OCI-LY7 (cell line): ENCODE results near the gene DR1. TPM values are rescaled to one million over a fixed set of nuclear protein-coding genes. Genes with fewer than 3 reads are reported as not detected.

Source experiments
- BruUV-seq: library from RNA; stranded (reverse); fragments of 400-500 nt; replicated peaks from 2 replicates; lab custom pipeline; 2021; lab: Mats Ljungman, UMichigan
- CTCF ChIA-PET: fragments of 300-600 bp; sonication (Branson Sonifier 250); formaldehyde crosslinking; loops from one replicate; lab custom pipeline; 2022; ENCODE audit warnings: antibody characterized with exemption; ENCODE audit not compliant: unreplicated experiment; lab: Charles Lee
- POLR2A ChIA-PET: fragments of 300-600 bp; sonication (Branson Sonifier 250); formaldehyde crosslinking; loops from one replicate; lab custom pipeline; 2022; ENCODE audit warnings: antibody characterized with exemption; lab: Charles Lee
- DNase-seq: peaks from one replicate; pipeline ENCODE4 v3.0.0-alpha.2; 2015; ENCODE audit warnings: low spot score
- H2AFZ ChIP-seq: fragments of 200-600 bp; sonication (generic), shearing (Covaris generic); 2 replicates; pipeline ENCODE4 v1.6.1; 2014; ENCODE audit warnings: mild to moderate bottlenecking, antibody characterized with exemption, low read length, moderate library complexity
- H3K27ac ChIP-seq: fragments of 200-600 bp; sonication (generic); 2 replicates; pipeline ENCODE4 v1.5.1; 2014; ENCODE audit warnings: mixed run types, low read depth, mild to moderate bottlenecking, moderate library complexity, low read length, inconsistent platforms; ENCODE audit not compliant: poor library complexity, severe bottlenecking
- H3K36me3 ChIP-seq: fragments of 200-600 bp; sonication (generic); 2 replicates; pipeline ENCODE4 v1.6.1; 2014; ENCODE audit warnings: mild to moderate bottlenecking, antibody characterized with exemption, low read length, moderate library complexity, mixed read lengths; ENCODE audit not compliant: insufficient read depth
- H3K4me1 ChIP-seq: fragments of 200-600 bp; sonication (generic); 2 replicates; pipeline ENCODE4 v1.5.1; 2014; ENCODE audit warnings: mild to moderate bottlenecking, low read length; ENCODE audit not compliant: insufficient read depth, poor library complexity, severe bottlenecking
- H3K4me2 ChIP-seq: fragments of 200-600 bp; sonication (generic); 2 replicates; pipeline ENCODE4 v1.6.1; 2014; ENCODE audit warnings: mild to moderate bottlenecking, low read length
- H3K4me3 ChIP-seq: fragments of 200-600 bp; sonication (generic); 2 replicates; pipeline ENCODE4 v1.5.1; 2014; ENCODE audit warnings: mild to moderate bottlenecking, low read depth, low read length; ENCODE audit not compliant: poor library complexity, severe bottlenecking
- H3K79me2 ChIP-seq: fragments of 200-600 bp; sonication (generic); 2 replicates; pipeline ENCODE4 v1.6.1; 2016; ENCODE audit warnings: low read depth, mild to moderate bottlenecking, low read length, moderate library complexity, mixed read lengths; ENCODE audit not compliant: insufficient read depth
- H3K9me2 ChIP-seq: fragments of 200-600 bp; sonication (generic); 2 replicates; pipeline ENCODE4 v1.6.1; 2016; ENCODE audit warnings: mild to moderate bottlenecking, low read length, mixed read lengths; ENCODE audit not compliant: insufficient read depth
- H3K9me3 ChIP-seq: fragments of 200-600 bp; sonication (generic); 2 replicates; pipeline ENCODE4 v1.6.1; 2014; ENCODE audit warnings: mild to moderate bottlenecking, mixed run types, low read length, mixed read lengths
- H4K20me1 ChIP-seq: fragments of 200-600 bp; sonication (generic); 2 replicates; pipeline ENCODE4 v1.6.1; 2014; ENCODE audit warnings: mild to moderate bottlenecking, antibody characterized with exemption, low read length, moderate library complexity, mixed read lengths; ENCODE audit not compliant: insufficient read depth
- CTCF ChIP-seq: fragments of 200-600 bp; sonication (generic); conservative IDR thresholded peaks from 2 replicates; pipeline ENCODE4 v1.5.1; 2014; ENCODE audit warnings: mild to moderate bottlenecking, antibody characterized with exemption, low read length, moderate library complexity, mixed read lengths
- EZH2phosphoT487 ChIP-seq: fragments of 200-600 bp; sonication (generic); IDR thresholded peaks from 2 replicates; pipeline ENCODE4 v1.6.1; 2018; ENCODE audit warnings: low read depth, borderline replicate concordance, mild to moderate bottlenecking, mixed run types, antibody characterized with exemption, low read length, moderate library complexity, mixed read lengths
- intact Hi-C: fragments of 100-400 bp; cut with micrococcal nuclease; formaldehyde crosslinking; loops from one replicate; pipeline ENCODE4 v1.10.0; 2022; ENCODE audit not compliant: unreplicated experiment
- total RNA-seq, 2 experiments: library from RNA; depleted of rRNA in 1 of 2; stranded (reverse); fragments of >200 nt in 1 of 2; shearing (Covaris generic) in 1 of 2; gene quantifications; 2 replicates each; pipeline ENCODE4 v1.2.3, GENCODE V29; 2014 to 2022

The DR1 gene
- total RNA-seq, 2 experiments from 2014 or later = 81.3 to 90.4 TPM

GRCh38 chr1:93353286-93353685 lies 7.6 kb downstream of the DR1 start:
- POLR2A ChIA-PET = interaction anchor here (0.9 to 1.7 kb wide), 3 partner anchors 8 to 18 kb away, joined by 3 to 4 read pairs (median 3); no protein-coding TSS in a partner anchor
- Histone ChIP-seq H3K4me1 (peaks cover 42% of the 10 kb centered on the region), H3K27ac (no peak overlapping the region), H3K4me3 (no peak overlapping the region), H3K79me2 (peaks cover 100% of the 10 kb centered on the region), H4K20me1 (peaks cover 36% of the 10 kb centered on the region), H3K36me3 (peaks cover 97% of the 10 kb centered on the region), H2AFZ (no peak overlapping the region), H3K4me2 (peak overlapping the region; percentile 13; the same call in 1 of the 2 replicates), H3K9me3 (no peaks in the 10 kb centered on the region), H3K9me2 (no peaks in the 10 kb centered on the region)
- no TSS peak for BruUV-seq
- CTCF ChIA-PET = no interaction called here
- intact Hi-C loops = no loop called here
- TF ChIP-seq CTCF (no peak), EZH2phosphoT487 (no peak)
- no peak for DNase-seq

GRCh38 chr1:93354749-93355148 lies 9.0 kb downstream of the DR1 start:
- ChIA-PET POLR2A (interaction anchor here (0.6 to 0.8 kb wide), 3 partner anchors 10 to 29 kb away, joined by 3 to 5 read pairs (median 3); partner anchors contain the start of gene DR1), CTCF (no interaction called here)
- BruUV-seq = no TSS peak

More at GRCh38 chr1:93354749-93355148, 9.0 kb downstream of the DR1 start:
- no peak overlapping the region for H3K4me2 ChIP-seq
- no peak for DNase-seq
- no peak overlapping the region for H2AFZ ChIP-seq
- peaks cover 100% of the 10 kb centered on the region for H3K79me2 ChIP-seq
- peaks cover 97% of the 10 kb centered on the region for H3K36me3 ChIP-seq
- H3K27ac ChIP-seq = no peak overlapping the region
- no peaks in the 10 kb centered on the region for H3K9me3 ChIP-seq
- no peak overlapping the region for H3K4me3 ChIP-seq
- H4K20me1 ChIP-seq = peaks cover 31% of the 10 kb centered on the region
- peaks cover 40% of the 10 kb centered on the region for H3K4me1 ChIP-seq
- no peak for TF ChIP-seq CTCF
- no peak for TF ChIP-seq EZH2phosphoT487
- intact Hi-C loops = no loop called here
- H3K9me2 ChIP-seq = no peaks in the 10 kb centered on the region
